ENCODE data around the gene TPI1. TPM values are rescaled to one million over a fixed set of nuclear protein-coding genes. Genes with fewer than 3 reads are reported as not detected.
"Not testable (repeated sequence)": the region's sequence is repeated elsewhere in the genome, so short reads cannot be mapped to it uniquely, and the experiment has no call there.

Gene TPI1
- total RNA-seq, 1 donor from 2014 or later, result 958 TPM

DNA sequence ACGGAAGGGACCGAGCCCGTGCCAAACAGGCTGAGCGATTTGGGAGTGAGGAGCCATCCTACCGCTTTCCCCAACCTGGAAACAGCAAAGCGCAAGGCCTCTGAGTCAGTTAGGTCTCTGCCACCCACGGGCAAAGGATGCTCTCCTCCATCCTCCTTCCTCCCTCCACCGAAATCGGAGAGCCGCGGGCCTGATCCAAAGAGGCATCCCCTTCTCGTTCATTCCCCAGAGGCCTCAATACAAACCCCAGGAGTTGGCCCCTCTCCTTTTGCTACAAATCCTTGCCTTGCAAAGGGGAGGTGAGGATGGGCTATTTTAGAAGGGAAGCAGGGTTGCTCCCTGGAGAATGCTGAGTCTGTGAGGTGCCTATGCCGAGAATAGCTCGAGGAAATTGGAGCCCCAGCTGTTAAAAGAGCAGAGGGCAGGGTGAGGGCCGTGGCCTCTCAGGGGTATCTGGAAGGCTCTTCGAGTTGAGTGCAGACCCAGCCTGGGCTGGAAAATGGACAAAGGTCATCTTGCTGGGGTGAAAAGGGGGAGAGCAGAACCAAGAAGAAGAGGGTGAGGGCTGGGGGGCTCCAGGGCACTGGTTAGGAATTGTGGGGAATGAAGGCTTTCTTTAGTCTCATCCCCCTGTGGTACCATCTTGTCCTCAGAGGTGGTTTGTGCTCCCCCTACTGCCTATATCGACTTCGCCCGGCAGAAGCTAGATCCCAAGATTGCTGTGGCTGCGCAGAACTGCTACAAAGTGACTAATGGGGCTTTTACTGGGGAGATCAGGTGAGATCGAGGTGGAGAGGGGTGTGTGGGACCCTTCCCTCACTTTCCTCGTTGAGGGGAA lies 1.1 kb downstream of the TPI1 start:
- DNase-seq (ENCODE audit: low read depth in 2 of 2), result peak in 1 of 2 donors; percentile 42

DNA sequence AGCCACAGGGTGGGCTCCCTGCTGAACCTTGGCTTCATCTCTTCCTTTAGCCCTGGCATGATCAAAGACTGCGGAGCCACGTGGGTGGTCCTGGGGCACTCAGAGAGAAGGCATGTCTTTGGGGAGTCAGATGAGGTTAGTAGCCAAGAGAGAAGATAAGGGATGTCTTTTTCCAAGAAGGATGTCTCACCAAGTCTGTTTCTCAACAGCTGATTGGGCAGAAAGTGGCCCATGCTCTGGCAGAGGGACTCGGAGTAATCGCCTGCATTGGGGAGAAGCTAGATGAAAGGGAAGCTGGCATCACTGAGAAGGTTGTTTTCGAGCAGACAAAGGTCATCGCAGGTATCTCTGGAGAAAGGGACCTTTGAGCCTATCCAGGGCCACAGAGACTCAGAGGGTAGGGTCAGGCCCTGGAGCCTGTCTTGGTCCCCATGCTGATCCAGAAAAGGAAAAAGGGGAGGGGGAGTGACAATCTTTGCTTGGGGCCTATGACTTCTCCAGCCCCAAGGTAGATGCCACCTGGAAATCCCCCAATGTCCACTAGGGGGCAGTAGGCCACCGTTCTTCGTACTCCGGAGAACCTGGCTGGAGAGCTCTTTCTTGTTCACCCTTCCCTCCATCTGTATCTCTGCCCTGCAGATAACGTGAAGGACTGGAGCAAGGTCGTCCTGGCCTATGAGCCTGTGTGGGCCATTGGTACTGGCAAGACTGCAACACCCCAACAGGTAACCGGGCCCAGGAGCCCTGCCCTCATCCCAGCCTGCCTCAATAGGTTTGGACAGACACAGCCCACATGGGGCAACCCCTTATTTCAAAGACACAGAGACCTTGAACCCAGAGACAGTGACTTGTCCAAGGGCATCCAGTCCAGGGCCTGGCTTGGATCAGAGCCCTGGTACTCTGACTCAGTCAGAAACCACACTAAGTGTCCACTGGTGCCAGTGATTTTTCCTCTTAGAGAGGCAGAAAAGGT lies 2.0 kb downstream of the TPI1 start:
- DNase-seq (ENCODE audit: low read depth in 2 of 2), result peak; percentile 82 to 83

DNA sequence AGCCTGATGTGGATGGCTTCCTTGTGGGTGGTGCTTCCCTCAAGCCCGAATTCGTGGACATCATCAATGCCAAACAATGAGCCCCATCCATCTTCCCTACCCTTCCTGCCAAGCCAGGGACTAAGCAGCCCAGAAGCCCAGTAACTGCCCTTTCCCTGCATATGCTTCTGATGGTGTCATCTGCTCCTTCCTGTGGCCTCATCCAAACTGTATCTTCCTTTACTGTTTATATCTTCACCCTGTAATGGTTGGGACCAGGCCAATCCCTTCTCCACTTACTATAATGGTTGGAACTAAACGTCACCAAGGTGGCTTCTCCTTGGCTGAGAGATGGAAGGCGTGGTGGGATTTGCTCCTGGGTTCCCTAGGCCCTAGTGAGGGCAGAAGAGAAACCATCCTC lies 3.0 kb downstream of the TPI1 start:
- not testable (repeated sequence) for DNase-seq (ENCODE audit: low read depth in 2 of 2)

DNA sequence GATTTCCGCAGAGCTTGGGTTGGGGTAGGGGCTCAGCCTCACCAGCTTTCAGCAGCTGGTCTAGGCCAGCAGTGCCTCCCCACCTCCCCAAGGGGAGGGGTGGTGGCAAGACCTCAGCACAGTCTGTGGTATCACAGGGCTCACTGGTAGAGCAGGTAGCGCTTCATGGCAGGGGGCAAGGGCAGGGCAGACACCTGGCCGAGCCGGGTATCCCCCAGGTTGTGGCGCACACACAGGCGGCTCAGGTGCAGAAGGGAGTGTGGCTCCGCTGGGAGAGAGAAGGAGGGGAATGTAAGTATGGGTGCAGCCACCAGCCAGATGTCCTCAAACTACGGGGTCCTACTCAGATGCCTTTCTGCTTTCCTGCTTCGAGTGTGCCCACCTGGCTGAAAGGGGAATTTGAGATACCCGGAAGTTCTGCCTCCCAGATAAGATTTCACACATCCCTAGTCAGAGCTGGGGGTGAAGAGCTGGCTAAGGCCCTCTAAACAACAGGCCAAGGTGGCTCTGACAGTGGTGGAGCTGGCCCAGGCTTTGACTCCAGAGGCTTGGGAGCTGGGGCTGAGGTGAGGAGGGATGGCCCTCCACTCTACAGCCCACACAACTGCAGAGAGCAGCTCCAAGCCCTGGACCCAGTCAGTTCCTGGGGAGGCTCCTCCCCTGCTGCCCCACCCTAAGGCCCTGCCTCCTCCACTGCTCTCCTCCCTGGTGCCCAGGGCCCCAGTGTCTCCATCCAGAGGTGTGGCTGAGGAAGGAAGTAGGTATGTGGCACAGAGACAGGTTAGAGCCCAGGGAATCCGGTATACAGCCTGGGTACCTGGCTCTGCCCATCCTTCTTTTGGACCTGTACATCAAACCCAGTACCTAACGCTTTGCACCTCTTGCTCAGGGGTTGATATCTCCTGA lies 4.0 kb downstream of the TPI1 start:
- no peak for DNase-seq (ENCODE audit: low read depth in 2 of 2)

DNA sequence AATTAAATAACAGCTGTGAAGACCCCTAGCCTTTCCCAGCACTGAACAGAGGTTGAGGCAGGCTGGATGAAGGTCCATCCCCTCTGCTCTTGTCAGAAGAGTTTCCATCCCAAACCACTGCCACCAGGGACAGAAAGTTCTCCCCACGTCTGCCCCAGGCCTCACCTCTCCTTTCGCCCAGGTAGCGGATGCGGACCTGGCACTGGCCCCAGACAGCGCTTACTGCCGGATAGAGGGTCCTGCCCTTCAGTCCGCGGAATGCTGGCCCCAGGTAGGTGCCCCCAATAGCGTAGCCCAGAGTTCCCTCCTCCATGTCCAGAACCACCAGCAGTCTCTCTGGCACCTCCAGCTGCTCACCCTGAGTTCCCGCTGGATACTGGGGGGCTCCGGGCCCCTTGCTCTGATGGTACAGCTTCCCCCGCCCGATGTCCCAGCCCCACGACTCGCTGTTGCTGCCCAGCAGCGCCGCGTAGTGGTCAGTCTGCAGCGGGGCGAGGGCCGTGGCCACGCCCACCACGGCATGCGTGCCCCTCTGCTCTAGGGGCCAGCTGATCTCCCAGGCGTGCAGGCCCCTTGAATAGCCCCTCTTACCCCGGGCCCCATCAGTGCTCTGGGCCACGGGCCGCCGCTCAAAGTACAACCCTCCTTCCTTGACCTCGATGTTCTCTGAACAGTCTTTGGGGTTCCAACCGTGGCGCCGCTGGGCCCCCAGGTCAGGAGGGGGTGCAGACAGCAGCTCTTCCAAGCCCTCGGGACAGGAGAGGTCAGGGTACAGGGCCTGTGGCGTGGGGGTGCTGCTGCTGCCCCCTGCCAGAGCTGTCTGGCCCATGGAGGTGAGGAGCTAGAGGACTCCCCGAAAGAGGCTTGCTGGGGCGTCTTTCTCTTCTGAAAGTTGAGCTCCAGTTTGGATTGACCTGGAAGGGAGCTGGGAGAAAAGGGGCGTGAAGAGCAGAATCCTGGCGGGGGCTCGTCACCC lies 5.0 kb downstream of the TPI1 start:
- DNase-seq (ENCODE audit: low read depth in 2 of 2), result peak; percentile 82

GRCh38 chr12:6873094-6874014 lies 6.0 kb downstream of the TPI1 start, which contains the start of gene SPSB2:
Gene SPSB2, minus strand, starts transcription at chr12:6873303. Its CDS starts 402 bp downstream, at chr12:6872901.
- peak; percentile 95 to 96 for DNase-seq (ENCODE audit: low read depth in 2 of 2)

DNA sequence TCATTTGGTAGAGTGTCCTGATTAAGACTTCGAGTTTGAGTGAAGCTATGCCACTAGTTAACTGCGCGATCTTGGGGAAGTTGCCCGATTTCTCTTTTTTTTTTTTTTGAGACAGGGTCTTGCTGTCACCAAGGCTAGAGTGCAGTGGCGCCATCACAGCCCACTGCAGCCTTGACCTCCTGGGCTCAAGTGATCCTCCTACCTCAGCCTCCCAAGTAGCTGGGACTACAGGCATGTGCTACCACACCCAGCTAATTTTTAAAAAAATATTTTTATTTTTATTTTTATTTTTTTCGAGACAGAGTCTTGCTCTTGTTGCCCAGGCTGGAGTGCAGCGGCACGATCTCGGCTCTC lies 6.7 kb downstream of the TPI1 start:
- not testable (repeated sequence) for DNase-seq (ENCODE audit: low read depth in 2 of 2)

DNA sequence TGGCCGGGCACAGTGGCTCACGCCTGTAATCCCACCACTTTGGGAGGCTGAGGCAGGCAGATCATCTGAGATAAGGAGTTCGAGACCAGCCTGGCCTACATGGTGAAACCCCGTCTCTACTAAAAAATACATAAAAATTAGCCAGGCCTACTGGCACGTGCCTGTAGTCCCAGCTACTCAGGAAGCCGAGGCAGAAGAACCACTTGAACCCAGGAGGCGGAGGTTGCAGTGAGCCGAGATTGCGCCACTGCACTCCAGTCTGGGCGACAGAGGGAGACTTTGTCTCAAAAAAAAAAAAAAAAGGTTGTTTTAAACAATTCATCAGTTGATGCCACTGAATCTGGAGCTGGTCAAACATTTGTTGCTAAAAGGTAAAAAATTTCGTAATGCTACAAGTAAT lies 12.5 kb downstream of the TPI1 start:
- not testable (repeated sequence) for DNase-seq (ENCODE audit: low read depth in 2 of 2)

DNA sequence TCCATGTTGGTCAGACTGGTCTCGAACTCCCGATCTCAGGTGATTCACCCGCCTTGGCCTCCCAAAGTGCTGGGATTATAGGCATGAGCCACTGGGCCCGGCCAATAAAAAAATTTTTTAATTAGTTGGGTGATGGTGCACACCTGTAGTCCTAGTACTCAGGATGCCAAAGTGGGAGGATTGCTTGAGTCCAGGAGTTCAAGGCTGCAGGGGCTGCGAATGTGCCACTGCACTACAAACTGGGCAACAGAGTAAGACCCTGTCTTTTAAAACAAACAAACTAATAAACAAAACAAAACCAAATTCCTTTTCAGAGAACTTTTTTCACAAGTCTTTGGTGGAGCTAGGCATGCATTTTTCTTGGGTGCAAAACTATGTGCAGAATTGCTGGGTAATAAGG lies 15.9 kb downstream of the TPI1 start:
- no peak for DNase-seq (ENCODE audit: low read depth in 2 of 2)

GRCh38 chr12:6883683-6884082 lies 16.4 kb downstream of the TPI1 start:
- no peak for DNase-seq (ENCODE audit: low read depth in 2 of 2)

DNA sequence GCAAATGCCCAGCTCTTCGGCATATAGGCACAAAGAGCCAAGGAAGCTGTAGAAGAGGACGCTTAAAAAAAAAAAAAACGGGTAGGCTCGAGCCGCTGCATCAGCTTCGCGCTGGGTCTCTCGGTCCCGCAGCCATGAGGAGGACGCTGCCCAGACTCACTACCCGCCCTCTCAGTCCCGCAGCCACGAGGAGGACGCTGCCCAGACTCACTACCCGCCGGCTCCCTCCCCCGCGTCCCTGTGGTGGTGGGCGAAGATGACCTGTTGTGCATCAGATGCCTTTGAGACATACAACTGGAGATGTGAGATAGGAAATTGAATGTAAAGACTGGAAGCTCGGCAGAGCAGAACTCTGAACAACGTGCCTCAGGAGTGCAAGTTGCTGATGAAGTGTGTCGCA lies 17.2 kb downstream of the TPI1 start:
- DNase-seq (ENCODE audit: low read depth in 2 of 2), result no peak

DNA sequence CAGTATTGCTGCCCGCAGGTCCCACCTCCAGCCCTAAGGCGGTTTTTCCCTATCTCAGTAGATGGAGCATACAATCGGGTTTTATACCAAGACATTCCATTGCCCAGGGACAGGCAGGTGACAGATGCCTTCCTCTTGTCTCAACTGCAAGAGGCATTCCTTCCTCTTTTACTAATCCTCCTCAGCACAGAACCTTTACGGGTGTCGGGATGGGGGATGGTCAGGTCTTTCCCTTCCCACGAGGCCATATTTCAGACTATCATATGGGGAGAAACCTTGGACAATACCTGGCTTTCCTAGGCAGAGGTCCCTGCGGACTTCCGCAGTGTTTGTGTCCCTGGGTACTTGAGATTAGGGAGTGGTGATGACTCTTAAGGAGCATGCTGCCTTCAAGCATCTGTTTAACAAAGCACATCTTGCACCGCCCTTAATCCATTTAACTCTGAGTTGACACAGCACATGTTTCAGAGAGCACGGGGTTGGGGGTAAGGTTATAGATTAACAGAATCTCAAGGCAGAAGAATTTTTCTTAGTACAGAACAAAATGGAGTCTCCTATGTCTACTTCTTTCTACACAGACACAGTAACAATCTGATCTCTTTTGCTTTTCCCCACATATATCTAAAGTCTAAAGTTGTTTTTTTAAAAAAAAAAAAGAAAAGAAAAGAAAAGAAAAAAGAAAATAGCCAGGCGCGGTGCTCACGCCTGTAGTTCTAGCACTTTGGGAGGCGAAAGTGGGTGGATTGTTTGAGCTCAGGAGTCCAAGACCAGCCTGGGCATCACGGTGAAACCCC lies 19.1 kb downstream of the TPI1 start:
- not testable (repeated sequence) for DNase-seq (ENCODE audit: low read depth in 2 of 2)

DNA sequence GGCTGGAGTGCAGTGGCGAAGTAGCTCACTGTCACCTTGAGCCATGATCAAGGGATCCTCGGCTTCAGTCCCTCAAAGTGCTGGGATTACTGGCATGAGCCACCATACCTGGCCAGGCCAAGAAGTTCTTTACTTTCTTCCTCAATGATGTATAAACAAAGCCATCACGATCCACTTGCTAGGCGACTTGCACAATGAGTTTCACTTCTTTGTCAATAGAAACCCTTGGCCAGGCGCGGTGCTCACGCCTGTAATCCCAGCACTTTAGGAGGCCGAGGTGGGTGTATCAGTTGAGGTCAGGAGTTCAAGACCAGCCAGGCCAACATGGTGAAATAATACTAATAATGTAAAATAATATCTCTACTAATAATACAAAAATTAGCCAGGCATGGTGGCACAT lies 20.1 kb downstream of the TPI1 start:
- no peak for DNase-seq (ENCODE audit: low read depth in 2 of 2)

DNA sequence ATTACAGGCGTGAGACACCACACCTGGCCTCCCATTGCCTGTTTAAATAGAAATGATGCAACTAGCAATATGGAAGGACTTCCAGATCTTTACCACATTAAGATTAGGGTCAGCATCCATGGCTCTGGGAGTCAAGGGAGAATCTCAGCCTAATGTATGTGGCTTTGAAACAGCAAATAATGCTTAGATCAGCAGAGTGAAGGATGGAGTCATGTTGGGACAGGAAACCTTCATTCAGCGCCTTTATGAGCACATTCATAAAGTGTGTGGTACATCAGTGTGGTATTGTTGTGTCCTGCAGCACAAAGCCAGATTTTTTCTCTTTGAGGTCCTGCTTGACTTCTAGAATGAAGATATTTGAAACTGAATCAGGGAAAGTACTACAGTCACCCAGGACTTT lies 21.0 kb downstream of the TPI1 start:
- no peak for DNase-seq (ENCODE audit: low read depth in 2 of 2)

DNA sequence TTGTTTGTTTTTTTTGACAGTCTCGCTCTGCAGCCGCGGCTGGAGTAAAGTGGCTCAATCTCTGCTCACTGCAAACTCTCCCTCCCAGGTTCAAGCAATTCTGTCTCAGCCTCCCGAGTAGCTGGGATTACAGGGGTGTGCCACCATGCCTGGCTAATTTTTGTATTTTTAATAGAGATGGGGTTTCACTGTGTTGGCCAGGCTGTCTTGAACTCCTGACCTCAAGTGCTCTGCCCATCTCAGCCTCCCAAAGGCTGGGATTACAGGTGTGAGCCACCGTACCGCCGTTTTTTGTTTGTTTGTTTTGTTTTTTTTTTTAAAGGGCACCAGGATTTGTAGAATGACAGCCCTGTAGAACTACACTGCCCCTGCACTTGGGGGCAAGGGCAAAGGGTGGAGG lies 21.5 kb downstream of the TPI1 start:
- not testable (repeated sequence) for DNase-seq (ENCODE audit: low read depth in 2 of 2)

DNA sequence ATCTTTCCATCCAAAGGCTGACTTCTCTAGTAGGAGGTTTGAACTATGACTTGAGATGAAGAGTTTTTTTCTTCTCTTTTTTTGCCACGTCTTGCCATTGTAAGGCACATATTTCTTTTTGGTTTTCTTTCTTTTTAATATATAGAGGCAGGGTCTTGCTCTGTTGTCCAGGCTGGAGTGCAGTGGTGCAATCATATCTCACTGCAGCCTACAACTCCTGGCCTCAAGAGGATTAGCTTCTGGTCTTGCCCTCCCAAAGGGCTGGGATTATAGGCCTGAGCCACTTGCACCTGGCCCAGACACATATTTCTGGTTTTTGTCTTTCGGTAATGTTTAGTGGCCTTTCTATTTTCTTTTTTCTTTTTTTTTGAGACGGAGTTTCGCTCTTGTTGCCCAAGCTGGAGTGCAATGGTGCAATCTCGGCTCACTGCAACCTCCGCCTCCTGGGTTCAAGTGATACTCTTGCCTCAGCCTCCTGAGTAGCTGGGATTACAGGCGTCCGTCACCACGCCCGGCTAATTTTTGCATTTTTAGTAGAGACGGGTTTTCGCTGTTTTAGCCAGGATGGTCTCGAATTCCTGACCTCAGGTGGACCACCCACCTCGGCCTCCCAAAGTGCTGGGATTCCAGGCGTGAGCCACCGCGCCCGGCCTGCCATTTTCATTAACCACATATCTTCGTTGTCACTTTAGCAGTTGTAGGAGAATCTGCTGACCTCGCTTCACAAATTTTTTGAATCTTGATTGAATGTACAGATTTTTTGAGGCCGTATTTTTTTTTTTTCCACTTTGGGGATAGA lies 22.6 kb downstream of the TPI1 start:
- not testable (repeated sequence) for DNase-seq (ENCODE audit: low read depth in 2 of 2)
